ENCODE measurements around the gene PLEKHA1. TPM values are rescaled to one million over a fixed set of nuclear protein-coding genes. Genes with fewer than 3 reads are reported as not detected.

The PLEKHA1 gene
- total and polyA plus RNA-seq, 2 donors (not counting 3 experiments of a cell fraction or from before 2014, with no cell fraction given) = 21.6 to 58.8 TPM

DNA sequence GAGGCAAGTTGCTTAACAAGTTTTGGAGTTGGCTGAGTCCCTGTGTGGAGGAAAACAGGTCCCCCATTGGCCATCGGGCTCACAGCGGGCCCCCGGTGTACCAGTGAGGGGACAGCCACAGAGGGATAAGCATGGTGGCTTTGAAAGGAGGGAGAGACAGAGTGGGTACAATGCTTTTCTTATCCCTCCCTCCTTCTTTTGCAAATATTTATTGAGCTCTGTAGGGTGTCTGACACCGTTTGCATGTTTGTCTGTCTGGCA is 89.7 kb downstream of the PLEKHA1 start:
- Histone ChIP-seq H3K27ac (ENCODE audit: insufficient read depth, low read depth, low read length) (no peak overlapping the region), H3K4me3 (replicated peaks in 1 of 3; ENCODE audit: insufficient read depth in 1 of 3, low read depth in 1 of 3, low read length in 3 of 3) (no peak overlapping the region), H3K36me3 (ENCODE audit: control insufficient read depth in 2 of 2, extremely low read depth in 1 of 2, insufficient read depth in 2 of 2, low read length in 2 of 2) (no peaks in the 10 kb centered on the region), H3K27me3 (ENCODE audit: control insufficient read depth in 2 of 2, insufficient read depth in 2 of 2, low read length in 2 of 2) (no peaks in the 10 kb centered on the region), H3K9ac (replicated peaks; ENCODE audit: extremely low read depth, insufficient read depth, low read length) (no peak overlapping the region), H3K79me2 (ENCODE audit: control insufficient read depth, insufficient read depth, low read length) (peaks cover 13% of the 10 kb centered on the region), H3K4me1 (ENCODE audit: control insufficient read depth, extremely low read depth, insufficient read depth, low read length) (peaks cover 21% of the 10 kb centered on the region), H3K9me1 (replicated peaks; ENCODE audit: control insufficient read depth, extremely low read depth, insufficient read depth, low read length) (no peaks in the 10 kb centered on the region), H2AFZ (ENCODE audit: low read depth, low read length) (no peak overlapping the region), H4K20me1 (replicated peaks; ENCODE audit: control insufficient read depth, extremely low read depth, insufficient read depth, low read length) (no peaks in the 10 kb centered on the region), H3K9me3 (replicated peaks; ENCODE audit: control insufficient read depth, insufficient read depth, low read length) (no peaks in the 10 kb centered on the region), H3K4me2 (ENCODE audit: insufficient read depth, low read length) (no peak overlapping the region)
- DNase-seq (ENCODE audit: low read depth, low spot score) (no peak), FAIRE-seq (no peak)
- CTCF ChIA-PET = interaction anchor here (1.3 to 3.0 kb wide), 2 partner anchors 40 to 101 kb away, joined by 4 to 15 read pairs; no protein-coding TSS in a partner anchor
- TF ChIP-seq GATA2 (IDR thresholded peaks at IDR 0.05; ENCODE audit: insufficient read depth, insufficient read length, low read depth, low read length) (no peak), MYC (IDR thresholded peaks at IDR 0.05; ENCODE audit: low read depth, low read length) (no peak), EZH2 (IDR thresholded peaks at IDR 0.05; ENCODE audit: borderline replicate concordance, low read depth, low read length, severe bottlenecking) (no peak), FOS (IDR thresholded peaks at IDR 0.05; ENCODE audit: borderline replicate concordance, insufficient read depth, low read length) (no peak), JUN (IDR thresholded peaks at IDR 0.05; ENCODE audit: borderline replicate concordance, insufficient read depth, insufficient read length, low read depth) (no peak), POLR2AphosphoS5 (IDR thresholded peaks at IDR 0.05; ENCODE audit: insufficient read depth, low read depth, low read length) (no peak), POLR2A (IDR thresholded peaks at IDR 0.05; ENCODE audit: low read depth, low read length) (no peak)
- TF ChIP-seq, protein P1, sequence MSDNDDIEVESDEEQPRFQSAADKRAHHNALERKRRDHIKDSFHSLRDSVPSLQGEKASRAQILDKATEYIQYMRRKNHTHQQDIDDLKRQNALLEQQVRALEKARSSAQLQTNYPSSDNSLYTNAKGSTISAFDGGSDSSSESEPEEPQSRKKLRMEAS (IDR thresholded peaks at IDR 0.05; ENCODE audit: insufficient read depth, insufficient read length) = no peak
- TF ChIP-seq, protein P2, sequence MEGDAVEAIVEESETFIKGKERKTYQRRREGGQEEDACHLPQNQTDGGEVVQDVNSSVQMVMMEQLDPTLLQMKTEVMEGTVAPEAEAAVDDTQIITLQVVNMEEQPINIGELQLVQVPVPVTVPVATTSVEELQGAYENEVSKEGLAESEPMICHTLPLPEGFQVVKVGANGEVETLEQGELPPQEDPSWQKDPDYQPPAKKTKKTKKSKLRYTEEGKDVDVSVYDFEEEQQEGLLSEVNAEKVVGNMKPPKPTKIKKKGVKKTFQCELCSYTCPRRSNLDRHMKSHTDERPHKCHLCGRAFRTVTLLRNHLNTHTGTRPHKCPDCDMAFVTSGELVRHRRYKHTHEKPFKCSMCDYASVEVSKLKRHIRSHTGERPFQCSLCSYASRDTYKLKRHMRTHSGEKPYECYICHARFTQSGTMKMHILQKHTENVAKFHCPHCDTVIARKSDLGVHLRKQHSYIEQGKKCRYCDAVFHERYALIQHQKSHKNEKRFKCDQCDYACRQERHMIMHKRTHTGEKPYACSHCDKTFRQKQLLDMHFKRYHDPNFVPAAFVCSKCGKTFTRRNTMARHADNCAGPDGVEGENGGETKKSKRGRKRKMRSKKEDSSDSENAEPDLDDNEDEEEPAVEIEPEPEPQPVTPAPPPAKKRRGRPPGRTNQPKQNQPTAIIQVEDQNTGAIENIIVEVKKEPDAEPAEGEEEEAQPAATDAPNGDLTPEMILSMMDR (IDR thresholded peaks at IDR 0.05; ENCODE audit: extremely low read depth in 1 of 2, insufficient read depth in 1 of 2, low read depth in 1 of 2, low read length in 2 of 2) = no peak
- BruUV-seq (replicated peaks) = no TSS peak
- intact Hi-C loops (cut with micrococcal nuclease) (loop anchor here (10.0 kb wide), 1 partner anchor 1951 kb away; the partner anchor contains the start of gene OAT), dilution Hi-C loops (cut with MboI; ENCODE audit: extremely low pct_ligation_motif_present, low sequenced_read_pairs) (no loop called here)
- POLR2A ChIA-PET = no interaction called here
